GM21360 (cell line): ENCODE data around the gene MCM6.

Source experiments
- ATAC-seq: cut with Tn5 transposase; IDR thresholded peaks from one replicate; pipeline ENCODE4 v1.9.1; 2021; ENCODE audit warnings: mild to moderate bottlenecking, moderate library complexity; ENCODE audit not compliant: unreplicated experiment

The MCM6 gene

DNA sequence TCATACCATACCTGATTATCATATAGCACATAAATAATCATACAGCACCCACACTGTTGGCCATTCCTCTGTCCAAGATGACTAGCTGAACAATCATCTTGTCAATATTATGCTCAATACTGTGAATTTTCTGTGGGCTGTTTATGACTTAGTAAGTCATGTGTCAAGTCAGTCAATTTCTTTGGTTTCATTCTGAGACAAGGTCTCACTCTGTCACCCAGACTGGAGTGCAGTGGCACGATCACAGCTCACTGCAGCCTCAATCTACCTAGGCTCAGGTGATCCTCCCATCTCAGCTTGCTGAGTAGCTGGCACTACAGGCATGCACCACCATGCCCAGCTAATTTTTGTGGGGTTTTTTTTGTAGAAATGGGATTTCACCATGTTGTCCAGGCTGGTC, 5.7 kb downstream of the MCM6 start:
- peak; percentile 61 for ATAC-seq

GRCh38 chr2:135863233-135863632, 13.0 kb downstream of the MCM6 start:
- no peak for ATAC-seq

- ATAC-seq: no peak
Observed at GRCh38 chr2:135862718-135863117, 13.5 kb downstream of the MCM6 start.

DNA sequence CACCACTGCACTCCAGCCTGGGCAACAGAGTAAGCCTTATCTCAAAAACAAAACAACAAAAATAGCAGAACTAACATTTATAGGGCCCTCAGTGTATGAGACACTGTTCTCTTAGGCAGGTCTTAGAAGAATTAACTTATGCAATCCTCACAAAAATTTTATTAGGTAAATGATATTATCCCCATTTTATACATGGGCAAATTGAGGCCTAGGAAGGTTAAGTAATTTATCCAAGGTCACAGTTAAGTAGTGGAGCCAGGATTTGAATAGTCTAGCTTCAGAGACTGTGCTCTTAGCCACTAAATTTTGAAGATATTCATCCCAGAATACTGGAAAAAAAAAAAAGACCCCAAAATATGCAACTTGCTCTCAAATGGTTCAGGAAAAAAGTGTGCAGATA, 22.8 kb downstream of the MCM6 start:
- ATAC-seq: no peak

GRCh38 chr2:135851858-135852257, 24.4 kb downstream of the MCM6 start:
- no peak for ATAC-seq

DNA sequence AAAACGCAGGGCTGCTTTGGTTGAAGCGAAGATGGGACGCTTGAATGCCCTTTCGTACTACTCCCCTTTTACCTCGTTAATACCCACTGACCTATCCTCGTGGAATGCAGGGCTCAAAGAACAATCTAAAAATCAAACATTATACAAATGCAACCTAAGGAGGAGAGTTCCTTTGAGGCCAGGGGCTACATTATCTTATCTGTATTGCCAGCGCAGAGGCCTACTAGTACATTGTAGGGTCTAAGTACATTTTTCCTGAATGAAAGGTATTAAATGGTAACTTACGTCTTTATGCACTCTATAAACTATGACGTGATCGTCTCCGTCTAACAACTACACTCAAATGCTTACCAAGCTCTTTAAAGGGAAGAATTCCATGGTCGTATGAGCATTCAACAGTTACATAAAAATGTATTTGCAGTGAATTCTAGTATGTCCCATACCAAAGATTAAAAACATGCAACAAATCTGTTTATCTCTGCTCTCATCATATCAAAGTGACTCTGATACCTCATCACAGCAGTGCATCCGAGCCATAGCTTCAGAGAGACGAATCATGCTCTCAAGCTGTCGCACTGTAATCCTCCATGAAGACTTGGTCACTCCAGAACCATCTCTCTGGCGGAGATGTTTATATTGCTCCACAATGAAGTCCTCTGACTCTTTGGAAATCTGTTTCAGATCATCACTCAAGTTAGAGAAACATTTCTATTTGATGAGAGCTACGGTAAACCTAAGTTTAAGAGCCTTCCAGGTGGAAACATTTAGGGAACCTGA, 25.2 kb downstream of the MCM6 start:
- ATAC-seq: no peak

GRCh38 chr2:135849087-135849486, 27.2 kb downstream of the MCM6 start:
- ATAC-seq: no peak

DNA sequence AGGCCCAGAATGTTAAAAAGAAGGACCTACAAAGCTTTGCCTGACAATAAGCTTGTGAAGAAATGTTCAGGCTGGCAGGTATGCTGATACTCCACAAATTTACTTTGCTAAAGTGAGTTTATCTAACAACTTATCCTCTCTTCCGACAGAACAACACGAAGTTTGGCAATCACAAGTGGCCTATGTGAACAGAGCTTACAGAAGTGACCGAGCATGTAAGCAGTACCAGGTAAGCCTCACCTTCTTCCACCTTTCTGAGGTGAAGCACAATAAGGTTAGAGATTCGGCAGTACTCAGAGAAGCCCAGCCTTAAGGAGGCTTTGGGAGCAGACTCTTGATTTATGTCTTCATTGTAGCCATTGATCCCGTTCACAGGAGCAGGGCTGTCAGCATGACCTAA, 30.2 kb downstream of the MCM6 start:
- no peak for ATAC-seq

DNA sequence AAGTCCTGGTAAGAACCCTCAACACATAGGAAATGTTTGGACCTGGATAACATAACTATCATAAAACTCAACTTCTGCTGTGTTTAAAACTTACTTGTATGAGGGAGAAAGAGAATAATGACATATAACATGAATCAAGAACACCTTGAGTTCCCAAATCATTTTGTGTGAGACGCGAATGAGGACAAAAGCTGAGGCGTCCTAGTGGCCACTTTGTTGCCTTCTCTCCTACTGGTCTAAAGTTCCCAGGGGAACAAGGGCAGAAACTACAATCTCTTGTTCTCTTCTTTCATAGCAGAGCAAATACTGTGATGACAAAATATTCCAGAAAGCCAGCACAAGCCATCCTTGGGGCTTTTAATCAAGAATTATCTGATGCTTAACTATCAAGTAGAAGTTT, 31.0 kb downstream of the MCM6 start:
- ATAC-seq: no peak

- no peak for ATAC-seq
Observed at GRCh38 chr2:135844301-135844895, 31.8 kb downstream of the MCM6 start.

DNA sequence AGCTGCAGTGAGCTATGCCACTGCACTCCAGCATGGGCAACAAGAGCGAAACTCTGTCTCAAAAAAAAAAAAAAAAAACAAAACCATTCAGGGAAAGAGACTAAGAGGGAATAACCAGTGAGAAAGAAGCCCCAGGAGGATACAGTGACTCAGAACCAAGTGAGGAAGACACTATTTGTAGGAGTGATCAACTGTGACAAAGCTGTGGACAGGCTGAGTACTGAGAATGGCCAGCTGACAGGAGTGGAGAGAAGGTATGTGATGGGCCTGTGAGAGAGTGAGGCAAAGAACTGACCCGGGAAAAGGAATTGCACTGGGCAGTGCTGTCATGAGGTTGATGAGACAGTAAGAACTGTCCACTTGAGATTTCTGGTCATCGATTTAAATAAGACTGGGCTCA, 32.6 kb downstream of the MCM6 start:
- no peak for ATAC-seq

- no peak for ATAC-seq
Observed at GRCh38 chr2:135840601-135841000, 35.6 kb downstream of the MCM6 start.

GRCh38 chr2:135839713-135840112, 36.5 kb downstream of the MCM6 start:
- ATAC-seq: no peak

GRCh38 chr2:135838502-135838901, 37.7 kb downstream of the MCM6 start:
- ATAC-seq: no peak

- ATAC-seq: no peak
Observed at GRCh38 chr2:135836596-135837270, 39.5 kb downstream of the MCM6 start, which contains the start of gene LCT. Gene LCT, minus strand, starts transcription at chr2:135837184. Its CDS starts 15 bp downstream, at chr2:135837169.

GRCh38 chr2:135832891-135833290, 43.4 kb downstream of the MCM6 start:
- no peak for ATAC-seq

- ATAC-seq: no peak
Observed at GRCh38 chr2:135831180-135831812, 44.9 kb downstream of the MCM6 start.

DNA sequence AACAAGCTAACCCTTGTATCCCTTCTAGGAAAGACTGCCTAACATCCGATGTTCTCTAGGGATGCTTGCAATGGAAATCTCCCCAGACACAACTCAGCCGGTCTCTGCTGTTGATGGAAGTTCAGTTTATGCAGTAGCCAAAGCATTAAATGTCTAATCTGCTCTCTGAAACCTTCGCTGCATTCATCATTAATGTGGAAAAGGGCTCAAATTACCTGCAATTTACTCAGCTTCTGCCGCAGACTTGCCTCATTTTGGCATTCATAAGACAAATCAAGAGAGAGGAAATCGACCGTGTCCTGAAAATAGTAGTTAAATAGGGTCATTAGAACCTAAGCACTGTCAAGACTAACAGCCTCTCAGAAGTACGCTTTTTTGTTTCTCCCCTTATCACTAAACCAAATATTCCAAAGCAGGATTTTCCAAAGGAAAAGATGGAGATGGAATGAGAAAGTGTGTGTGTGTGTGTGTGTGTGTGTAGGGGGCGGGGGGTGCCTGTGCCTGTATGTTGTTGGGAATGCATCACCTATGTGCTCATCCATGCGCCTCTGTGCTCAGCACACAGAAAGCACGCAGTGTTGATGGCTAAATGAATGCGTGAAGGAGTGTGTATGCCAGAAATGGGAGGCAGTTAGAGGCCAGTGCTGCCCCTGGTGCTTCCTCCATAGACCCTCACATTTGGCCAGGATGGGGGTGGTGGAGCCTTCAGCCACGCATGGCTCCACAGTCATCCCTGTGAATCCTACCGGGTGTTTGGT, 46.7 kb downstream of the MCM6 start:
- ATAC-seq: no peak

DNA sequence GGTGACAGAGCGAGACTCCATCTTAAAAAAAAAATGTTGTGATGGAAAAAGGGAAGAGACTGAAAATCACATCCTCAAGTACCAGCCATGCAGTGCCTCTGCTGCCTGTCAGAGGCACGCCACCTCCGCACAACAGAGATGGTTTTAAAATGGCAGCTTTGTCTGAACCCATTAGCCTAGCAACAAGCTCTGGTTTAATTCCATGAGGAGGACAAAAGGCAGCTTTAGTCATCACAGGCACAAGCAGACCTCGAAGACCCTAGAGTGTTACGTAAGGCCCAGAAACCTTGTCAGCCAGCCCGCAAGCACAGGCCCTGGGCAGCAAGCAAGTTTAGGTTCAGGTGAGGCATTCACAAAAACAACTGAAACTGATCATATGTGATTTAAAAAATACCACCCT, 49.7 kb downstream of the MCM6 start:
- ATAC-seq: no peak

GRCh38 chr2:135825550-135826176, 50.6 kb downstream of the MCM6 start:
- no peak for ATAC-seq
